Nephron (organoid): Measurements from ENCODE around the gene KLK15.
"Not testable (repeated sequence)": the region's sequence is repeated elsewhere in the genome, so short reads cannot be mapped to it uniquely, and the experiment has no call there.

Source experiments
- H3K27ac Mint-ChIP-seq, 3 experiments: 2 replicates each; pipeline ENCODE4 v1.8.0; 2020; ENCODE audit warnings: mixed read lengths in 3 of 3, mild to moderate bottlenecking in 2 of 3, moderate library complexity in 1 of 3
- H3K27me3 Mint-ChIP-seq: 2 replicates; pipeline ENCODE4 v1.8.0; 2021; ENCODE audit warnings: low read depth, mild to moderate bottlenecking, moderate library complexity, mixed read lengths
- H3K36me3 Mint-ChIP-seq: 2 replicates; pipeline ENCODE4 v1.8.0; 2020; ENCODE audit warnings: low read depth, mixed read lengths
- H3K4me1 Mint-ChIP-seq: 2 replicates; pipeline ENCODE4 v1.8.0; 2020; ENCODE audit warnings: mixed read lengths
- H3K4me3 Mint-ChIP-seq, 3 experiments: 2 replicates each; pipeline ENCODE4 v1.8.0; 2020; ENCODE audit warnings: mild to moderate bottlenecking in 3 of 3, mixed read lengths in 3 of 3, moderate library complexity in 2 of 3
- H3K9me3 Mint-ChIP-seq: 2 replicates; pipeline ENCODE4 v1.8.0; 2020; ENCODE audit warnings: mixed read lengths
- TF ChIP-seq, protein P1 (sequence below), 3 experiments: fragments of 200-600 bp; sonication (generic); IDR thresholded peaks; one replicate each; pipeline ENCODE4 v1.5.0; 2021; ENCODE audit warnings: antibody characterized with exemption in 3 of 3; ENCODE audit not compliant: unreplicated experiment in 3 of 3

The KLK15 gene

DNA sequence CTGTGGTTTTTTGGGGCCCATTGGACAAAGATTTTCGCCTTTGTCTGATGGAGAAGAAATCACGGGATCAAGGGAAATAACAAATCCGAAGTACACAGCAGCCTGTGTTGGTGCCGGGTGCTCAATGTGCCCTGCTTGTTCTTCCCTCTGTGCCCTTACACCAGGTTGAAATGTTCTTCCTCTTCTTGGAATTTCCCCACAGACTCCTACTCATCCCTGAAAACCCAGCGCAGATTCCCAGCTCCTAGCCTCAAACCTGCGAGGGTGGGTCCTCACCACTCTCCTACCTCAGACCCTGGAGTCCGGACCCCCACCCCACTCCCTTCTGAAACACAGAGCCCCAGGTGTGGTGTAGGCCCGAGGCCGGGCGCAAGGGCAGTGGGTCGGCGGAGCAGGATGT lies 48.0 kb downstream of the KLK15 start:
- TF ChIP-seq, protein P1, sequence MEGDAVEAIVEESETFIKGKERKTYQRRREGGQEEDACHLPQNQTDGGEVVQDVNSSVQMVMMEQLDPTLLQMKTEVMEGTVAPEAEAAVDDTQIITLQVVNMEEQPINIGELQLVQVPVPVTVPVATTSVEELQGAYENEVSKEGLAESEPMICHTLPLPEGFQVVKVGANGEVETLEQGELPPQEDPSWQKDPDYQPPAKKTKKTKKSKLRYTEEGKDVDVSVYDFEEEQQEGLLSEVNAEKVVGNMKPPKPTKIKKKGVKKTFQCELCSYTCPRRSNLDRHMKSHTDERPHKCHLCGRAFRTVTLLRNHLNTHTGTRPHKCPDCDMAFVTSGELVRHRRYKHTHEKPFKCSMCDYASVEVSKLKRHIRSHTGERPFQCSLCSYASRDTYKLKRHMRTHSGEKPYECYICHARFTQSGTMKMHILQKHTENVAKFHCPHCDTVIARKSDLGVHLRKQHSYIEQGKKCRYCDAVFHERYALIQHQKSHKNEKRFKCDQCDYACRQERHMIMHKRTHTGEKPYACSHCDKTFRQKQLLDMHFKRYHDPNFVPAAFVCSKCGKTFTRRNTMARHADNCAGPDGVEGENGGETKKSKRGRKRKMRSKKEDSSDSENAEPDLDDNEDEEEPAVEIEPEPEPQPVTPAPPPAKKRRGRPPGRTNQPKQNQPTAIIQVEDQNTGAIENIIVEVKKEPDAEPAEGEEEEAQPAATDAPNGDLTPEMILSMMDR (IDR thresholded peaks at IDR 0.05; ENCODE audit: unreplicated experiment in 3 of 3) = no peak
- Mint-ChIP-seq H3K36me3 (no peaks in the 10 kb centered on the region), H3K4me3 (no peak overlapping the region), H3K4me1 (peaks cover 4% of the 10 kb centered on the region), H3K9me3 (no peaks in the 10 kb centered on the region), H3K27me3 (peaks cover 44% of the 10 kb centered on the region), H3K27ac (no peak overlapping the region)

DNA sequence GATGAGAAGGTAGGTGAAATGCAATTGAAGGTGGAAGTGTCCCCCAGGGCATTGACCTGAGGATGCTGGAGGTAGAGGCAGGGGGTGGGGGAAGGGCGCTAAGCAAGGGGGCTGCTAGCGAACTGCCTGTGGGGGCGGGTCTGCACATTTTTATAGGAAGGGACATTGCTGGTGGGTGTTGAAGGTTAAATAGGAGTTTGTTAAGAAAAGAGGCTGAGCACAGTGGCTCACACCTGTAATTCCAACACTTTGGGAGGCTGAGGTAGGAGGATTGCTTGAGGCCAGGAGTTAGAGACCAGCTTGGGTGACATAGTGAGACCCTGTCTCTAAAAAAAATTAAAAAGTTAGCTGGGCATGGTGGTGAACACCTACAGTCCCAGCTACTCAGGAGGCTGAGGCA lies 48.7 kb downstream of the KLK15 start:
- Mint-ChIP-seq H3K27me3 (peaks cover 46% of the 10 kb centered on the region), H3K4me1 (peaks cover 4% of the 10 kb centered on the region), H3K9me3 (no peaks in the 10 kb centered on the region), H3K36me3 (no peaks in the 10 kb centered on the region), H3K4me3 (no peak overlapping the region), H3K27ac (no peak overlapping the region)
- TF ChIP-seq, protein P1 (IDR thresholded peaks at IDR 0.05; ENCODE audit: unreplicated experiment in 3 of 3) = no peak

DNA sequence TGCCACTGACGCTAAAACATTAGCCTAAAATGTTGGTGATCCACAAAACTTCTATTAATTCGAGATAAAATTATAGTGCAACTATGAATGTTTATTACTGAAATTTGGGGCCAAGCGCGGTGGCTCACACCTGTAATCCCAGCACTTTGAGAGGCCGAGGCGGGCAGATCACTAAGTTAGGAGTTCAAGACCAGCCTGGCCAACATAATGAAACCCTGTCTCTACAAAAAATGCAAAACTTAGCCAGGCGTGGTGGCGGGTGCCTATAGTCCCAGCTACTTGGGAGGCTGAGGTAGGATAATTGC lies 49.6 kb downstream of the KLK15 start:
- not testable (repeated sequence) for H3K36me3 Mint-ChIP-seq, H3K4me3 Mint-ChIP-seq, H3K9me3 Mint-ChIP-seq, H3K4me1 Mint-ChIP-seq, H3K27ac Mint-ChIP-seq
- peaks cover 54% of the 10 kb centered on the region for H3K27me3 Mint-ChIP-seq

DNA sequence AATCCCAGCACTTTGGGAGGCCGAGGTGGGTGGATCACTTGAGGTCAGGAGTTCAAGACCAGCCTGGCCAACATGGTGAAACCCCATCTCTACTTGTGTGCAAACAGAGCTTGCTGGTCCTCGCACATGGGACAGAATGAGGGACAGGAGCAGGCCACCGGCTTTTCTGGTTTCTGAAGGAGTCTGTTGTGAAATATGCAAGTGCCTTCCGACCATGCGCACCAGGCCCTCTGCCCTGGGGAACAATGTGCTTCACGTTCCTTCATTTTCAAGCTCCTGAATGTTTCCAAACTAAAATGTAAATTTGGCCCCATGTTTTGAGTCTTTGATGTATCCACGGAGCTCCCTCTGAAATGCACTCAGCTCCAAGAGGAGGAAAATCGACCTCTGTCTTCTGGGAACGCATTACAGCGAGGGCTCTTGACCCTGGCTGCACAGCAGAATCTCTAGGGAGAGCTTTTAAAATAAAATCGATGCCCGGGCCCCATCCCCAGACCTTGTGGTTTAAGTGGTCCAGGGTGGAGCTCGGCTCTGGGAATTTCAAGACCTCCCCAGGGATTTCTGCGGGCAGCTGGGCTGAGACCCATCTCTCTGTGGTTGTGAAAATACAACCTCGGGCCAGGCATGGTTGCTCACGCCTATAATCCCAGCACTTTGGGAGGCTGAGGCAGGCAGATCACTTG lies 52.5 kb downstream of the KLK15 start:
- no peaks in the 10 kb centered on the region for H3K36me3 Mint-ChIP-seq
- H3K4me1 Mint-ChIP-seq = peaks cover 4% of the 10 kb centered on the region
- peaks cover 10% of the 10 kb centered on the region for H3K9me3 Mint-ChIP-seq
- no peak overlapping the region for H3K4me3 Mint-ChIP-seq
- H3K27ac Mint-ChIP-seq = no peak overlapping the region
- H3K27me3 Mint-ChIP-seq = peaks cover 80% of the 10 kb centered on the region
- TF ChIP-seq, protein P1 (IDR thresholded peaks at IDR 0.05; ENCODE audit: unreplicated experiment in 3 of 3) = no peak

DNA sequence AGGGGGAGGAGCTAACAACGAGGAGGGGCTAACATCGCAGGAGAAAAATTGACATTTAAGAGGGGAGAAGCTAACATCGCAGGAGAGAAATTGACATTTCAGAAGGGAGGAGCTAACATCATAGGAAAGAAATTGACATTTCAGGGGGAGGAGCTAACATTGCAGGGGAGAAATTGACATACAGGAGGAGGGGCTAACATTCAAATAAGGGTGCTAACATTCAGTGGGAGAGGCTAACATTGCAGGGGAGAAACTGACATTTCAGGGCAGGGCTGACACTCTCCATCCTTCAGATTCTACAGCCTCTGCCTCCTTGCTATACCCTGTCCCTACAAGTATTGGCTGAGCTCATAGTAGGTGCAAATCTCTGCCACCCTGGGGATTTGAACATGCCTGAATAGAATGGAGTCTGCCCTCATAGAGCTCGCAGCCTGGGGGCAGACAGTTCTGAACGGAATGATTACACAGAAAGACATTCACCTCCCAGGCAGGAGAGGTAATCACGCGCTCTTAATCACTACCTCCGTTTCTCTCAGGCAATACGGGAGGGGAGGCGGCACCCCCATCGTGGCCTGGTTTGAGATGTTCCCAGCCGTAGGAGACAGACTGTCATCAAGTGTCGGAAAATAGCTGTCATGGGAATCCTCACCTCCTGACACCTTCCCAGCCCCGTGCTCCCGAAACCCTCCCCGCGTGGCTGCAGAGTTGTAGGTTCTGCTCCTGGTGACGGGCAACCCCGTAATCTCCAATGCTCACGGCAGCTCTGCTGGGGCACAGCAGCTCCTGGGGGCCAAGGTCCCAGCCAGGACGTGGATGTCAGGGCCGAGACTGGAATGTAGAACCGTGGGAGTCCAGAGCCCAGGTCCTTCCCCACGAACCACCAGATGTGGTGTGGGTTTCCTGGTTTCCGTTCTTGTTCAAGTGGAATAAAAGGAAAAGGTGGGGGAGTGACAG lies 53.6 kb downstream of the KLK15 start:
- Mint-ChIP-seq H3K36me3 (no peaks in the 10 kb centered on the region), H3K27me3 (peaks cover 88% of the 10 kb centered on the region), H3K4me1 (peaks cover 4% of the 10 kb centered on the region), H3K4me3 (no peak overlapping the region), H3K9me3 (peaks cover 12% of the 10 kb centered on the region), H3K27ac (no peak overlapping the region)
- TF ChIP-seq, protein P1 (IDR thresholded peaks at IDR 0.05; ENCODE audit: unreplicated experiment in 3 of 3) = no peak

DNA sequence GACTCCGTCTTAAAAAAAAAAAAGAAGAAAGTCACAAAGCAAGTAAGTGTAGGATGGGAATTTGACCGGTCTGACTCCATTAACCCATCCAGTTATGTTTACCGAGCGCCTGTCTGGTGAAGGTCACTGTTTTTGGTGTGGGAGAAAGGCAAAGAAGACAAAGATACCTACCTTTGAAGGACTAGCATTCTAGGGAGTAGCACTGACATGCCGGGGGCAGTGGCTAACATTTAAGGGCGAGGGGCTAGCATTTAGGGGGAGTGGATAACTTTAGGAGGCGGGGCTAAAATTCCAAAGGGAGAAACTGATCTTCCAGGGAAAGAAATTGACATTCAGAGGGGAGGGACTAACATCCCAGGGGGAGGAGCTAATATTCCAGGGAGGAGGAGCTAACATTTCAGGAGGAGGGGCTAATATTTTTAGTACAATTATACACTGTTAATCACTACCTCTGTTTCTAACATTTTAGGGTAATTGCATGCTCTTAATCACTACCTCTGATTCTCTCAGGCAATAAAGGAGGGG lies 54.4 kb downstream of the KLK15 start:
- no peak overlapping the region for H3K4me3 Mint-ChIP-seq
- H3K9me3 Mint-ChIP-seq = peaks cover 12% of the 10 kb centered on the region
- TF ChIP-seq, protein P1 (IDR thresholded peaks at IDR 0.05; ENCODE audit: unreplicated experiment in 3 of 3) = no peak
- H3K27ac Mint-ChIP-seq = no peak overlapping the region
- H3K27me3 Mint-ChIP-seq = peaks cover 91% of the 10 kb centered on the region
- H3K36me3 Mint-ChIP-seq = no peaks in the 10 kb centered on the region
- peaks cover 4% of the 10 kb centered on the region for H3K4me1 Mint-ChIP-seq
